Stimulated activated CD8-positive, alpha-beta memory T cell treated with anti-CD3 and anti-CD28 coated beads, Interleukin-7, amount 100 ng/mL, for 48 hours (primary cell): ENCODE data around the gene LMTK3.
"Not testable (repeated sequence)": the region's sequence is repeated elsewhere in the genome, so short reads cannot be mapped to it uniquely, and the experiment has no call there.

Experiments
- DNase-seq, 2 donors: peaks; one replicate each; pipeline ENCODE4 v3.0.0-alpha.2; 2020; ENCODE audit warnings: low read depth in 1 of 2; ENCODE audit errors: extremely low read depth in 1 of 2

Gene LMTK3

GRCh38 chr19:48539503-48540096 lies 28.0 kb upstream of the LMTK3 start:
- no peak for DNase-seq

DNA sequence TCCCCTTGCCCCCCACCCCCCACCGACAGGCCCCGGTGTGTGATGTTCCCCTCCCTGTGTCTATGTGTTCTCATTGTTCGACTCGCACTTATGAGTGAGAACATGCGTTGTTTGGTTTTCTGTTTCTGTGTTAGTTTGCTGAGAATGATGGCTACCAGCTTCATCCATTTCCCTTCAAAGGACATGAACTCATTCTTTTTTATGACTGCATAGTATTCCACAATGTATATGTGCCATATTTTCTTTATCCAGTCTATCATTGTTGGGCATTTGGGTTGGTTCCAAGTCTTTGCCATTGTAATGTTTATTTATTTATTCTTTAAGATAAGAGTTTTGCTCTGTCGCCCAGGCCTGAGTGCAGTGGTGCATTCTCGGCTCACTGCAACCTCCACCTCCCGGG lies 26.4 kb upstream of the LMTK3 start:
- DNase-seq, result not testable (repeated sequence)

- no peak for DNase-seq
Observed at GRCh38 chr19:48537541-48537940, 25.9 kb upstream of the LMTK3 start.

DNA sequence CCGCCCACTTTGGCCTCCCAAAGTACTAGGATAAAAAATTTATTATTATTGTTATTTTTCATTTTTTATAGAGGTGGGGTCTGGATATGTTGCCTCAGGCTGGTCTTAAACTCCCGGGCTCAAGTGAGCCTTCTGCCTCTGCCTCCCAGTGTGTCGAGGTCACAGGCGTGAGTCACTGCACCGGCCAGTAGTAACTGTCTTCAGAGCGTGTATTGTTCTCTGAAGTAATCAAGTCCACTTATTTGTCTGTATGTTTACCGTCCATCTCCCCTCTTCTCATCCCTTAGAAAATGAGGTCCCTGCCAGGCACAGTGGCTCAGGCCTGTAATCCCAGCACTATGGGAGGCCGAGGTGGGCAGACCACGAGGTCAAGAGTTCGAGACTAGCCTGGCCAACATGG lies 22.1 kb upstream of the LMTK3 start:
- DNase-seq, result no peak

DNA sequence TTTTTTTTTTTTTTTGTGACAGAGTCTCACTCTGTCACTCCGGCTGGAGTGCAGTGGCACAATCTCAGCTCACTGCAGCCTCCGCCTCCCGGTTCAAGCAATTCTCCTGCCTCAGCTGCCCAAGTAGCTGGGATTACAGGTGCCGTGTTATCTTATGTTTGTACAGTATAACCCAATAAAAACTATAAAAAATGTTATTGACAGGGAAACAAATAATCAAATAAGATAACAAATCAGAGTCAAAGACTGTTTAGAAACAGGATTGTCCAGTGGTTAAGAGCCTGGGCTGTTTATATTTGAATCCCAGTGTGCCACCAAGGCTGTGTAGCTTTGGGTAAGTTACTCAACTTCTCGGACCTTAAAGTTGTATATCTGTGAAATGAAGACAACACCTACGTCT lies 19.1 kb upstream of the LMTK3 start:
- no peak for DNase-seq

GRCh38 chr19:48530066-48530720 lies 18.6 kb upstream of the LMTK3 start:
- DNase-seq, result no peak

DNA sequence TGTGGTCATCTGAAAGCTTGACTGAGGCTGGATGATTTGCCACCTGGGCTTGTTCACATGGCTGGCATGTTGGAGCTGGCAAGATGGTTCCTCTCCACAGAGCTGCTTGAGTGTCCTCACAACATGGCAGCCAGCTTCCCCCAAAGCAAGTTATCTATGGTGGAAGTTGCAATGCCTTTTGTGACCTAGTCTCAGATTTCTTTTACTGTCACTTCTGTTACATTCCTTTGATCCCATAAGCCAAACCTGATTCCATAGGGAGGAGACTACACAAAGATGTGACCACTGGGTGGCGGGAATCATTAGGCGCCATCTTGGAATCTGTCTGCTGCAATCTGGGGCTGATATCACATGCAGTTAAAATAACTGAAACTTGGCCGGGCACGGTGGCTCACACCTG lies 17.5 kb upstream of the LMTK3 start:
- no peak for DNase-seq

DNA sequence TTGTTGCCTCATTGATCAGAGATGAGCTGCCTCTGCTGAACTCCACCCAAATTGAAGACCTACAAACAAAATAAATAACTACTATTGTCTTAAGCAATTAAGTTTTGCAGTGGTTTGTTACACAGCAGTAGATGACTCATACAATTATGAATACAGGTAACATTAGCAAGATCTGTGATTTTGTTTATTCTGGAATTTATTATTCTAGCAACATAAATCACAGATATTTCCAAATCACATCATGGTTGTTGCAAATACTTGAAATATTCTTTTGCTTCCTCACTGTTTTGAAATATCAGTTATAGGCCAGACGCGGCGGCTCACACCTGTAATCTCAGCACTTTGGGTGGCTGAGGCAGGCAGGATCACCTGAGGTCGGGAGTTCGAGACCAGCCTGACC lies 13.1 kb upstream of the LMTK3 start:
- DNase-seq, result no peak

- DNase-seq, result no peak
Observed at GRCh38 chr19:48524221-48524620, 12.6 kb upstream of the LMTK3 start.

DNA sequence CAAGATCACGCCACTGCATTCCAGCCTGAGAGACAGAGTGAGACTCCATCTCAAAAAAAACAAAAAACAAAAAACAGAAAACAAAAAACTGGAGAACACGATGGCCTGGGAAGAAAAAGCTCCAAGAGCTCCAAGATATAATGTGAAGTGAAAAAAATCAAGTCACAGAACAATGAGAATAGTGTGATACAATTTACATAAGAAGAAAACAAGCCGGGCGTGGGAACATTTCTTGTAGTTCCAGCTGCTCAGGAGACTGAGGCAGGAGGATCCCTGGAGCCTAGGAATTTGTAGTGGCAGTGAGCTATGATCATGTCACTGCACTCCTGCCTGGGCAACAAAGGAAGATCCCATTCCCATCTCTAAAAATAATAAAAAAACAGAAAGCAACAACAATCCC lies 8.5 kb upstream of the LMTK3 start:
- DNase-seq, result no peak

DNA sequence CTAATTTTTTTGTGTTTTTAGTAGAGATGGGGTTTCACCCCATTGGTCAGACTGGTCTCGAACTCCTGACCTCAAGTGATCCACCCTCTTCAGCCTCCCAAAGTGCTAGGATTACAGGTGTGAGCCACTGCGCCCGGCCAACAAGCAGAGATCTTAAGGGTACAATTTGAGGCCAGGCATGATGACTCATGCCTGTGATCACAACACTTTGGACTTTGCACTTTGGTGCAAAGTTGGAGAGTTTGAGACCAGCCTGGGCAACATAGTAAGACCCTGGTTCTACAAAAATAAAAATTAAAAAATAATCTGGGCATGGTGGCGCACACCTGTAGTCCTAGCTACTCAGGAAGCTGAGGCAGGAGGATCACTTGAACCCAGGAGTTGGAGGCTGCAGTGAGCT lies 7.8 kb upstream of the LMTK3 start:
- DNase-seq, result not testable (repeated sequence)

- DNase-seq, result no peak
Observed at GRCh38 chr19:48518207-48518606, 6.6 kb upstream of the LMTK3 start.

DNA sequence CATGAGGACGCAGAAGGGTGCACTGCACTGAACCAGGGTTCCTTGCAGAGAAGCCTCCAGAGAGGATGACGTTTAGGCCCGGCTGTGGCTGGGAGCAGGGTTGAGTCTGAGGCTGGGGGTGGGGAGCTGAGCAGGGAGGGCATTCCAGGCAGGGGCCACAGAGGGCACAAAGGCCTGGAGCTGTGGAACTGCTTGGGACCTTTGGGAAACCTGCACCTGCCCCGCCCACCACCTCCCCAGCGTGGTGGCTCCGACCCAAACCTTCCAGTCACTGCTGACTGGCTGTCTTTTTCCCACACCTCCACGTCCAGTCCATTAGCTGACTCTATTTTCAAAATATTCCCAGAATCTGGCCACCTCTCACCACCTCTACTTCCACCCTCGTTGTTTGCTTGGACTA lies 4.9 kb upstream of the LMTK3 start:
- DNase-seq, result no peak

GRCh38 chr19:48514123-48514458 lies 2.5 kb upstream of the LMTK3 start:
- DNase-seq, result no peak

DNA sequence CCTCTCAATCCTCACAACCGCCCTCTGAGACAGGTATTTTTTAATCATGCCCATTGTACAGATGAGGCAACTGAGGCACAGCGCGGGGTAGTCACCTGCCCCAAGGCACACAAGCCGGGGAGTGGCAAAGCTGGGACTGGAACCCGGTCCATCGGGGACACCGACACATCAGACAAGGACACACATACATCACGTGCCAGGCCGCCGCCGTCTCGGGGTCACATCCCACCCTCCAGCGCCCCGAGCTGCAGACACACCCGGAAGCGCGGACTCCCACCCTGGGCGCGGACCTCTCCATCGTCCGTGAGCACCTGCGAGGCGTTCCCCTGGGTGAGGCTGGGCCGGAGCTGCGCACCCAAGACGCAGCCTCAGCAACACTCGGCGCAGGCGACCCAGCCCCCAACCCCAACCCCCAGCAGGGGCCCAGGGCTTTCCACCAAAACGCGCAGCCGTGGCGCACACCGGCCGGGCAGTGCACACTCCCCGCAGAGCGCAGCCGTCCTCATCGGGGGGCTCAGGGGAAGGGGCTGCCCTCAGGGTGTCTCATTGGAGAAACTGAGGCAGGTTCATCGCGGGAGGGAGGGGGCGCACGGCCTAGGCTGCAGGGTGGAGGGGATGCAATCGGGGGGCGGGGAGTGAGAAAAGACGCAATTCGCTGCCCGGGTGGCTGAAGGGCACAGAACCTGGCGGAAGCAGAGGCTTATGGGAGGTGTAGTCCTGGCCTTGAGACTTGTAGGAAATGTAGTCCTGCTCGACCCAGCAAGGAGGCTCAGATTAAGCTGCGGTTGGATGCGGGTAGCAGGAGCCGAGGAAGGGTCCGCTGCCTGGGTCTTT lies 1.9 kb upstream of the LMTK3 start:
- peak; percentile 43 to 64 for DNase-seq

DNA sequence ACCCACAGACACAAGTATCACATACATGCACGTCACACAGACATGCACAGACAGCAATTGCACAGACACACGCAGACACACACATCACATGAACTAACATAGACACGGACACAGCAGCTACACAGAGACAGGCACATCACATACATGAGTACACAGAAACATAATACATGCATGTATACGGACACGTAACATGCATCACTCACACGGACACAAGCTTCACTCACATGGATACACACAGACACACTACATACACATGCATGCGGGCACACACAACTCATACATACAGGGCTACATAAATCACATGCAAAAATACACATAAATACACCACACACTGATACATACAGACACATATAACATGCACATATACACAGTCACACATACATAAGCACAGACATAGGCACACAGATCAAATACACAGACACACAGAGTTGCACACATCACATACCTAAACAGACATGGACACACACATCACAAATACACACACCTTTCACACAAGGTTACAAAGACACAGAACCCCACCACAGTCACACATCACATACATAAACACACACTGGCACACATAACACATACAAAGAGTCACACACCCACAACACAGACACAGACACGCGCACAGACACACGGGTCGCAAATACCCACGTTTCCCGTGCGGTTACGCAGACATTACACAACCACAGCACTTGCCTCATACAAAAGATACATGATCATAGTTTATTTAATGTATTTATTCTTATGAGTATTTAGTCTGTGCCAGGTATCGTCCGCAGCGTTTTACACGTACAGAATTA lies 1.1 kb upstream of the LMTK3 start:
- no peak for DNase-seq

DNA sequence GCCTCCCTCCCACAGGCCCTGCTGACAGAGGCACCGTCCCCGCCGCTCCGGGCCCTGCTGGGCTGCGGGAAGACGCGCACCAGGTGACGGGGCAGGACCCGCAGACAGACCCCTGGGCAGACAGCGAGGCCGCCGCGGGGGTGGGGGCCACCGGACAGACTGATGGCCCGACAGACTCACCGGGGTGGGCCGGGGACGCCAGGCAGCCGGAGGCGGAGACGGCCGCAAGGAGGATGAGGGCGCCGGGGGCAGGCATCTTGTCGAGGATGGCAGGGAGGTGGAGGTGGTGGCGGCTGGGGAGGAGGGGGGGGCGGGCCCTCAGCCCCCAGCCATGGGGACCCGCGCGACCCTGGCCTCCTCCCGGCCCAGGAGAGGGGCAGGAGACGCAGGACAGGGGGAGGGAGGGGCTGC lies 309 bp downstream of the LMTK3 start:
- no peak for DNase-seq

- peak in 1 of 2 donors; percentile 64 for DNase-seq
Observed at GRCh38 chr19:48510421-48511268, 990 bp downstream of the LMTK3 start.

- no peak for DNase-seq
Observed at GRCh38 chr19:48509467-48510194, 2.0 kb downstream of the LMTK3 start.
